CD8-positive, alpha-beta memory T cell (primary cell): ENCODE measurements around the gene SLC25A51. TPM values are rescaled to one million over a fixed set of nuclear protein-coding genes. Genes with fewer than 3 reads are reported as not detected.

Experiments used
- CTCF ChIA-PET: fragments of 350-600 bp; sonication (Branson Sonifier 250); formaldehyde crosslinking; loops from one replicate; lab custom pipeline; 2021; ENCODE audit warnings: antibody characterized with exemption; lab: Charles Lee
- POLR2A ChIA-PET: fragments of 350-600 bp; sonication (Branson Sonifier 250); formaldehyde crosslinking; loops from one replicate; lab custom pipeline; 2021; ENCODE audit warnings: antibody characterized with exemption; lab: Charles Lee
- DNase-seq, 5 donors: peaks; one replicate each; pipeline versions ENCODE4 v3.0.0 to v3.0.0-alpha.2; 2020 to 2022; ENCODE audit warnings: mixed read lengths in 1 of 5
- H3K27ac ChIP-seq: one replicate; pipeline ENCODE4 v1.7.0; 2013; ENCODE audit warnings: low read depth, mild to moderate bottlenecking, low read length, moderate library complexity
- H3K27me3 ChIP-seq: 2 replicates; pipeline ENCODE4 v1.7.0; 2013; ENCODE audit warnings: low read length, mild to moderate bottlenecking; ENCODE audit not compliant: insufficient read depth, poor library complexity, severe bottlenecking
- H3K36me3 ChIP-seq: 2 replicates; pipeline ENCODE4 v1.7.0; 2013; ENCODE audit warnings: mild to moderate bottlenecking, low read length, moderate library complexity; ENCODE audit not compliant: insufficient read depth
- H3K4me1 ChIP-seq: 2 replicates; pipeline ENCODE4 v1.7.0; 2013; ENCODE audit warnings: mild to moderate bottlenecking, low read length, moderate library complexity; ENCODE audit not compliant: insufficient read depth
- H3K4me3 ChIP-seq: 2 replicates; pipeline ENCODE4 v1.7.0; 2013; ENCODE audit warnings: mild to moderate bottlenecking, low read length
- H3K9me3 ChIP-seq: 2 replicates; pipeline ENCODE4 v1.7.0; 2013; ENCODE audit warnings: mild to moderate bottlenecking, low read length
- H3K27ac Mint-ChIP-seq, 8 donors: one replicate each; pipeline ENCODE4 v1.8.0; 2020 to 2021; ENCODE audit warnings: mixed read lengths in 8 of 8, mild to moderate bottlenecking in 6 of 8, inconsistent platforms in 3 of 8, moderate library complexity in 3 of 8
- H3K27me3 Mint-ChIP-seq, 2 donors: one replicate each; pipeline ENCODE4 v1.8.0; 2020 to 2021; ENCODE audit warnings: mixed read lengths in 2 of 2, mild to moderate bottlenecking in 1 of 2, moderate library complexity in 1 of 2
- H3K36me3 Mint-ChIP-seq, 3 donors: one replicate each; pipeline ENCODE4 v1.8.0; 2020 to 2021; ENCODE audit warnings: mixed read lengths in 3 of 3, inconsistent platforms in 1 of 3, mild to moderate bottlenecking in 1 of 3
- H3K4me1 Mint-ChIP-seq, 3 donors: one replicate each; pipeline ENCODE4 v1.8.0; 2020 to 2021; ENCODE audit warnings: mixed read lengths in 3 of 3, inconsistent platforms in 1 of 3, mild to moderate bottlenecking in 1 of 3
- H3K4me3 Mint-ChIP-seq, 7 donors: one replicate each; pipeline ENCODE4 v1.8.0; 2020 to 2021; ENCODE audit warnings: mixed read lengths in 7 of 7, mild to moderate bottlenecking in 6 of 7, moderate library complexity in 4 of 7, inconsistent platforms in 2 of 7
- H3K9me3 Mint-ChIP-seq, 5 donors: one replicate each; pipeline ENCODE4 v1.8.0; 2020 to 2022; ENCODE audit warnings: mixed read lengths in 5 of 5, mild to moderate bottlenecking in 3 of 5, moderate library complexity in 2 of 5, inconsistent platforms in 1 of 5
- polyA plus RNA-seq: library from polyadenylated mRNA; unstranded; fragments of 300-500 nt; fragmentation: Illumina TruSeq; gene quantifications from one replicate; pipeline ENCODE4 v1.2.3, GENCODE V29; 2021
- total RNA-seq, 2 experiments: library from RNA; stranded (reverse); gene quantifications; one replicate each; pipeline ENCODE4 v1.2.3, GENCODE V29; 2021

SLC25A51 gene
- total and polyA plus RNA-seq, 3 experiments from 2014 or later = 12.9 to 39.8 (median 38.5) TPM

DNA sequence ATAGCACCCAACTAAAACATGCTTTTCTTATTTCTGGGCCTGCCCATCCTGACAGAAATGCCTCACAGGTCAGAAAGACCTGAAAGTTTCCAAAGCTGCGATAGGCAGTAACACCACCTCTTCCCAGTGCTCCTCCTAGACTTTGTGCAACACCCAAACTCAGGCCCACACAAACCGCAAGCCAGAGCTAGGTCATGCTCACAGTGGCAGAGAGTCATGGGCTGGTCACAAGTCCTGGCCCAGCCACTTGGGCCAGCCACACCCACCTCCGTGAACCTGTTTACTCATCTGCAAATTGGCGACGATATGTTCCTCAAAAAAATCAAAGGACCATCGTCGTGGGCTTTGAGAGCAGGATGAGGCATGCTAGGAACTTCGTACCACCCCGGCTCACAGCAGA is 44.0 kb upstream of the SLC25A51 start:
- no peaks in the 10 kb centered on the region for H3K27me3 Mint-ChIP-seq
- H3K4me1 Mint-ChIP-seq = no peaks in the 10 kb centered on the region
- peaks cover 0 to 5% (median 0%) of the 10 kb centered on the region in 3 donors for H3K36me3 Mint-ChIP-seq
- no peak overlapping the region for H3K27ac Mint-ChIP-seq
- H3K36me3 ChIP-seq = no peaks in the 10 kb centered on the region
- H3K4me1 ChIP-seq = no peaks in the 10 kb centered on the region
- DNase-seq = no peak
- no peaks in the 10 kb centered on the region for H3K27me3 ChIP-seq
- H3K9me3 ChIP-seq = no peaks in the 10 kb centered on the region
- no peak overlapping the region for H3K4me3 Mint-ChIP-seq
- POLR2A ChIA-PET = no interaction called here
- no peaks in the 10 kb centered on the region for H3K9me3 Mint-ChIP-seq
- H3K27ac ChIP-seq = no peak overlapping the region
- H3K4me3 ChIP-seq = no peak overlapping the region
- CTCF ChIA-PET = no interaction called here

DNA sequence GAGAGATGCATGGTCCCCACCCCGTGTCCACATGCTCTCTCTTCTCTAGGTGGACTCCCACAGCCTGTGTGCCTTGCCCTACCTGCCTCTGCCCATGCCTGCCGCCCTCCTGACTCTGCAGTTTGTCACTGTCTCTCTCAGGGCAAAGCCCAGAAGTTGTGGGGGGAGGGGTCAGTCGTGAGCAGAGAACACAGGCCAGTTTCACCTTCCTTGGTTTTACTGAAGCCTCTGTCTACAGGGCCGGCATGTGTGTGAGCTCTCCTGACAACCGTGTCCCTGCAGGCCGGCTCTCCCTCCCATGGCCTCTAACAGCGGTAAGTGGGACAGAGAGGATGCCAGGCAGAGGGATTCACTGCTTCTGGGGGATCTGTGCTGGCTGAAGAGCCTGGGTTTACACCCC is 43.5 kb upstream of the SLC25A51 start:
- Mint-ChIP-seq H3K4me1 (no peaks in the 10 kb centered on the region), H3K4me3 (no peak overlapping the region), H3K9me3 (no peaks in the 10 kb centered on the region), H3K27ac (peak overlapping the region in 1 of 8 donors; percentile 30), H3K36me3 (peaks cover 0 to 5% (median 0%) of the 10 kb centered on the region in 3 donors), H3K27me3 (peaks cover 0 to 3% of the 10 kb centered on the region in 2 donors)
- DNase-seq = no peak
- POLR2A ChIA-PET = no interaction called here
- no peak overlapping the region for H3K4me3 ChIP-seq
- no peaks in the 10 kb centered on the region for H3K4me1 ChIP-seq
- CTCF ChIA-PET = no interaction called here
- no peaks in the 10 kb centered on the region for H3K27me3 ChIP-seq
- H3K36me3 ChIP-seq = no peaks in the 10 kb centered on the region
- H3K27ac ChIP-seq = no peak overlapping the region
- no peaks in the 10 kb centered on the region for H3K9me3 ChIP-seq

DNA sequence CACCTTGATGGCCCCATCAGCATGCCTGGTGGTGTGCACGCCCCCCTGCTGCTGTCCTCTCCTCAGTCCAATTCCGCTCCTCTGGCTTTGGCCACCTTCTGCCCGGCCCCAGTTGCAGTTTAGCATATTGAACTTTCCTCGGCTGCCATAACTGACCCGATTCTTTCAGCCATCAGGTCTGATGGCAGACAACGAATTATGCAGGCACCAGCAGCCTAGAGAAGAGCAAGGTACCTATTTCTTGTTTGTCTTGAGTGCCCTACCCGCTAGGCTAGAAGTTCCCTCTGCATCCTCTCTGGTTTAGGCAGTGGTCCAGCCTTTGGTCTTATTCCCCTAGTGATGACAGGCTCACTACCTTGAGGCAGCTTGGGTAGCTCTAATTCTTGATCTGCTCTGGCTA is 43.0 kb upstream of the SLC25A51 start:
- peaks cover 0 to 2% (median 0%) of the 10 kb centered on the region in 3 donors for H3K36me3 Mint-ChIP-seq
- Histone ChIP-seq H3K36me3 (no peaks in the 10 kb centered on the region), H3K27ac (no peak overlapping the region), H3K27me3 (no peaks in the 10 kb centered on the region), H3K9me3 (no peaks in the 10 kb centered on the region), H3K4me3 (no peak overlapping the region), H3K4me1 (no peaks in the 10 kb centered on the region)
- ChIA-PET POLR2A (no interaction called here), CTCF (no interaction called here)
- no peaks in the 10 kb centered on the region for H3K4me1 Mint-ChIP-seq
- no peak overlapping the region for H3K27ac Mint-ChIP-seq
- H3K4me3 Mint-ChIP-seq = peak overlapping the region in 1 of 7 donors; percentile 6
- peaks cover 3 to 6% of the 10 kb centered on the region in 2 donors for H3K27me3 Mint-ChIP-seq
- H3K9me3 Mint-ChIP-seq = no peaks in the 10 kb centered on the region
- DNase-seq = no peak

DNA sequence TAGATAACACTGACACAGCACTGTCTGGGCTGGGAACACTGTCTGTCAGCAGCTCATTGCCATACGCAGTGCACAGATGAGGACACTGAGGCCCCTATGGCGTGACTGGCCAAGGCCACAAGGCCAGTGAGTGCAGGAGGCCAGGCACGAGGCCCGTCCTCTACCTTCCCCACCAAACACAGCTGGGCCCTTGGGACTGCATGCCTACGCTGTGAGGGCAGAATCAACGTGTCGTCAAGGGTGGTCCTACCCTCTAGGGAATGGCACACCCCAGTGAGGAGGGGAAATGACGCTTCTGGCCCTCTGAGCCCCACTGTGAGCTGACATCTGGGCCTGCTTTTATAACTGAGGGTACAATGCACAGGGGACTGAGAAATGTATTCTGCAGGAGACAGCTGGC is 42.1 kb upstream of the SLC25A51 start:
- H3K4me3 Mint-ChIP-seq = no peak overlapping the region
- H3K27ac Mint-ChIP-seq = peak overlapping the region in 1 of 8 donors; percentile 64
- no peaks in the 10 kb centered on the region for H3K9me3 Mint-ChIP-seq
- H3K36me3 ChIP-seq = no peaks in the 10 kb centered on the region
- no peaks in the 10 kb centered on the region for H3K36me3 Mint-ChIP-seq
- peaks cover 5 to 7% of the 10 kb centered on the region in 2 donors for H3K27me3 Mint-ChIP-seq
- H3K4me1 Mint-ChIP-seq = no peaks in the 10 kb centered on the region
- ChIA-PET POLR2A (no interaction called here), CTCF (no interaction called here)
- no peaks in the 10 kb centered on the region for H3K27me3 ChIP-seq
- H3K4me3 ChIP-seq = no peak overlapping the region
- H3K27ac ChIP-seq = no peak overlapping the region
- no peaks in the 10 kb centered on the region for H3K4me1 ChIP-seq
- H3K9me3 ChIP-seq = no peaks in the 10 kb centered on the region
- no peak for DNase-seq

DNA sequence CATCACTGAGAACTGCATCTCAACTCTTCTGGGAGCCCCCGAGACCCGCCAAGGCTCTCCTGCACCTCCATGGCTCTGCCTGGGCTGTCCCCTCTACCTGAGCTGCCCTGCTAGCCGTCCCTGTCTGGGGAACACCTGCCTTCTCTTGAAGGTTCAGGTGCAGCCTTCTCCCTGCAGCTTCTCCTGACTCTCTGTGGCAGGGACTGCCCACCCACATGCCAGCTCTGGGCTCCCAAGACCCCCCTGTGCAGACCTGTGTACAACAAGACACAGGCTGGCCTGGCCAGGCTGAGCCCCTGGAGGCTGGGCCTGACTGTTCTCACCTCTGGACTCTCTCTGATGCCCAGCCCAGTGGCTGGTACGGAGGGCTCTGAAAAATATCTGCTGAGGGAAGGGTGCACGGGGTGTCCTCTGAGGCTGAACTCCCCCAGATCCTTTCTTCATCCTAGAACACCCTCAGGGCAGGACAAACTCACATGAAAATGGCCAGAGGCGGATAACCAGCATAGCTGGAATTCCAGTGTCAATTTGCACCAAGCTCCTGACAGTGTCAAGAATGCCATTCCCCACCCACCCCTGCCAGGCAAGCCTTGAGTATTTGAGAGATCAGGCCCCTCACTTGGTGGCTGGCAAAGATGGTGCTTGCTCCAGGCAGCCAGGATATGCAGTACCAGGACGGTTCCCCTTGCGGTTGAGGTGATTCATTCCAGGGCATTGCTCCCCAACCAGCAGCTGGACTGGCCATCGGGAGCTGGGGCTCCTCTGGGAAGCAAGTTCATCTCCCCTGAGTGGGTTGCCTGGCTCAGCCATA is 40.9 kb upstream of the SLC25A51 start:
- CTCF ChIA-PET = no interaction called here
- H3K4me1 Mint-ChIP-seq = no peaks in the 10 kb centered on the region
- POLR2A ChIA-PET = no interaction called here
- H3K27me3 ChIP-seq = no peaks in the 10 kb centered on the region
- no peaks in the 10 kb centered on the region for H3K36me3 ChIP-seq
- H3K27ac Mint-ChIP-seq = no peak overlapping the region
- no peak overlapping the region for H3K4me3 ChIP-seq
- DNase-seq = no peak
- no peaks in the 10 kb centered on the region for H3K9me3 Mint-ChIP-seq
- H3K4me3 Mint-ChIP-seq = no peak overlapping the region
- H3K27me3 Mint-ChIP-seq = peaks cover 5 to 7% of the 10 kb centered on the region in 2 donors
- no peaks in the 10 kb centered on the region for H3K9me3 ChIP-seq
- no peak overlapping the region for H3K27ac ChIP-seq
- no peaks in the 10 kb centered on the region for H3K36me3 Mint-ChIP-seq
- no peaks in the 10 kb centered on the region for H3K4me1 ChIP-seq

DNA sequence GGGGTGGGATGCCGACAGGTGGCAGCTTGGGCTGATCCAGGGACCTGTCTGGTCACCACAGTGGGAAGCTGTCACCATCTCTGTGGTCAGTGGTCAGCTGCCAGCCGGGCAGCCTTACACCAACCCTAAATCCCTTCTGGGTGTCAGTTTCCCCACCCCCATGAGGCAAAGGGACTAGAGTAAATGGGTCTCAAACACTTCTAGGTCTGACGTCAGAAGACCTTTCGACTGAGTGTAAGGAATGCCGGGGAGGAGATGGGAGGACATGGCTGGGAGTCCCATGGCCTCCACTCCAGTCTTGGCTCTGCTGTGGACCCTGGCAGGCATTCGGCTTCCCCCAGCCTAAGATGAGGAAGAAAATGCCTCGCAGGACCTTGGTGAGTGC is 40.3 kb upstream of the SLC25A51 start:
- Histone ChIP-seq H3K36me3 (no peaks in the 10 kb centered on the region), H3K4me3 (no peak overlapping the region), H3K27me3 (no peaks in the 10 kb centered on the region), H3K27ac (no peak overlapping the region), H3K9me3 (no peaks in the 10 kb centered on the region), H3K4me1 (no peaks in the 10 kb centered on the region)
- Mint-ChIP-seq H3K4me3 (no peak overlapping the region), H3K27ac (no peak overlapping the region), H3K36me3 (no peaks in the 10 kb centered on the region), H3K27me3 (peaks cover 5 to 7% of the 10 kb centered on the region in 2 donors), H3K4me1 (no peaks in the 10 kb centered on the region), H3K9me3 (no peaks in the 10 kb centered on the region)
- DNase-seq = no peak
- ChIA-PET POLR2A (no interaction called here), CTCF (no interaction called here)

DNA sequence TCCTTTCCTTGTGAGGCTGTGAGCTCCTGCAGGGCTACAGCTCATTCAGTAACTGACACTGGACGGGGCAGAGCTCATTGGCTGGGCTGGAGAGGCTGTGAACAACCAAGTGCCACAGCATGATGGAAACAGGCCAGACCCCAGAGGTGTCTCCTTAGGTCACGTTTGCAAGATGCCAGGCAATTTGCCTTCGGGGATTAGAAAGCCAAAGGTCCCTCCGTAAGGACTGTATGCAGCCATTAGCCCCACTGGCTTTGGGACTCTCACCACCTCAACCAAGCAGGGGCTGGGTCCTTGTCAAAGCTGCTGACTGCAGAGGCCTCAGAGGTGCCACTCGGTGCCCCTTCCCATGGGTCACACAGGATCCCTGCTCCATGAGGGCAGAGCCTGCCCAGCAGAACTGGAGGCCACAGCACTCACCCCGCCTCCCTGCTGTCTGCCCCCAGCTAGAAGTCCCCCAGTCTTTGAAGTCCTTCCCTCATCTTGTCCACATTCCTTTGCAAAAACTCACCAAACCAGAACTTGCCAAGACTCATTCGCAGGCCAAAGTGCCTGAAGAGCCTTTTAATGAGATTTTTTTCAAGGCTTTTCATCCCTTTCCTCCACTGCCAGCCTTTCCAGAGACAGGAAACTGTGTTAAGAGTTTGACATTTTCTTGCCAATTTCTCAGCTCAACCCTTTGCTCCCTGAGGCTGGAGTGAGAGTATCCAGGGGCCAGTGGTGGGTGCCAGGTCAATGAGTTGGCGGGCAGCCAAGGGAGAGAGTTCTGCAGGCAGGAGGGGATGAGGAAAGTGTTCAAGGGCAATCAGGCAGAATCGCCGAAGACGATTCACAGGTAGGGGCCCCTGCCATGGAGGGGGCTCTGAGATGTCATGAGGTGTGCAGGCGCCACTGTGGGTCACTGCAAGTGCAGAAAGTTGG is 39.7 kb upstream of the SLC25A51 start:
- H3K9me3 Mint-ChIP-seq = no peaks in the 10 kb centered on the region
- Histone ChIP-seq H3K27me3 (no peaks in the 10 kb centered on the region), H3K9me3 (no peaks in the 10 kb centered on the region), H3K4me3 (no peak overlapping the region), H3K4me1 (no peaks in the 10 kb centered on the region), H3K27ac (no peak overlapping the region), H3K36me3 (no peaks in the 10 kb centered on the region)
- no peaks in the 10 kb centered on the region for H3K4me1 Mint-ChIP-seq
- no peak for DNase-seq
- no peak overlapping the region for H3K4me3 Mint-ChIP-seq
- CTCF ChIA-PET = no interaction called here
- H3K27ac Mint-ChIP-seq = no peak overlapping the region
- H3K36me3 Mint-ChIP-seq = no peaks in the 10 kb centered on the region
- H3K27me3 Mint-ChIP-seq = peaks cover 5 to 7% of the 10 kb centered on the region in 2 donors
- POLR2A ChIA-PET = no interaction called here
